HG03575 (cell line): ENCODE measurements around the gene SH3PXD2B.
"Not testable (repeated sequence)": the region's sequence is repeated elsewhere in the genome, so short reads cannot be mapped to it uniquely, and the experiment has no call there.

ENCODE experiments used
- ATAC-seq: cut with Tn5 transposase; IDR thresholded peaks from one replicate; pipeline ENCODE4 v1.9.1; 2021; ENCODE audit not compliant: unreplicated experiment, insufficient number of reproducible peaks, low FRiP score; ENCODE audit errors: extremely low read depth

SH3PXD2B gene

GRCh38 chr5:172486912-172487311 is 32.6 kb upstream of the SH3PXD2B start:
- no peak for ATAC-seq

- no peak for ATAC-seq
Measured at GRCh38 chr5:172486451-172486850, 32.1 kb upstream of the SH3PXD2B start.

GRCh38 chr5:172485511-172486202 is 31.3 kb upstream of the SH3PXD2B start:
- no peak for ATAC-seq

DNA sequence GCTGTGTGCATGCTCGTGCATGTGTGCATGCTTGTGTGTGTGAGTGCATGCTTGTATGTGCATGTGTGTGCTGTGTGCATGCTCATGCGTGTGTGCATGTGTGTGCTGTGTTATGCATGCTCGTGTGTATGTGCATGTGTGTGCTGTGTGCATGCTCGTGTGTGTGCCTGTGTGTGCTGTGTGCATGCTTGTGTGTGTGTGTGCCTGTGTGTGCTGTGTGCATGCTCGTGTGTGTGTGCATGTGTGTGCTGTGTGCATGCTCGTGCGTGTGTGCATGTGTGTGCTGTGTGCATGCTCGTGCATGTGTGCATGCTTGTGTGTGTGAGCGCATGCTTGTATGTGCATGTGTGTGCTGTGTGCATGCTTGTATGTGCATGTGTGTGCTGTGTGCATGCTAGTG is 30.3 kb upstream of the SH3PXD2B start:
- ATAC-seq = no peak

DNA sequence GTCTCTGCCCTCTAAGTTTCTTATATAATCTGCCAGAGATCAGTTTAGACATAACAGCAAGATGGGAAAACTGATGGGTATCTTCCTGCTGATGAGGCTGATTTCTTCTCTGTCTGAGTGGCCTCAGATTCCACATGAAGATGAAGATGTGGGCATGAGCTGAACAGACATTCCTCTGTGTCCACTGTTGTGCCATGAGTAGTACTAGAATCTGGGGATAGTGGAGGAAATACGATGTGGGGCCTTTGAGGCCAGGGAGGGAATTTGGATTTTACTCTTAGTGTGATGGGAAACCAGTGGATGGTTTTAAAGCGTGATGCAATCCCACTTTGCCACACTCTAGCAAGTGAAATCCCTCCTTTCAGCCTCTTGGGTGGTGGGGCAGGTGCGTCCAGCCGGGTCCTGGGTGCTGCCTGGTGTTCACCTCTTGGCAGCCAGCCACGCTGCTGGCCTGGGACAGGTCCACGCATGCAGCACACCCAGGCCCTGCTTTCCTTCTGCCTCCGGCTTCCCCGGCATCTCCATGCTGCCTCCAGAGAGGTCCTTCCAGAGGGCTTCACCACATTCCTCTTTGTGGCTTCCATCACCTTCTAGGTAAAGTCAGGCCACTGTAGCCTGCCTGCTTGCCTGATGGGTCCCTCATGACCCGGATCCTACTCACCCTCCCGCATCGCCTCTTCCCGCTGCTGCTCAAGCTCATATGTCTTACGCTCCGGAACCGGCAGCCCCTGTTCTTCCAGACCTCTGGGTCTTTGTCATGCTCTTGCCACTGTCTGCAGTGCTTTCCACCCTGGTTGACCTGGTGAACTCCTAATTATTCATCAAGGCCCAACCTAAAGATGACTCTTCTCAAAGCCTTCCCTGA is 28.1 kb upstream of the SH3PXD2B start:
- ATAC-seq = no peak

- ATAC-seq = no peak
Measured at GRCh38 chr5:172481011-172481800, 26.9 kb upstream of the SH3PXD2B start.

DNA sequence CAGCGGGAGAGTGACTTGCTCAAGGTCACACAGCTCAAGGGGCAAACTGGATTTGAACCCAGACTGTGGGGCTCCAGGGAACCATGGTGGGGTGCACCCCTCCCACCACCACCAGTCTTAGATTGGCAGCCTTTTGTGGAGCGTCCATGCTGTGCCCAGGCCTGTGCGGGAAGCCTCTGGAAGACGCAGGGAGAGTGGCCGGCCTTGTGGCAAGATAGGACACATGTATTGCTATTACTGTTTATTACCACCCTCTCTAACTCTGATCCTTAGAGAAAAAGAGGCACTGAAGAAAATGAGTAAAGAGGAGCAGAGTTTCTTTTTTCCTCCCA is 25.4 kb upstream of the SH3PXD2B start:
- no peak for ATAC-seq

DNA sequence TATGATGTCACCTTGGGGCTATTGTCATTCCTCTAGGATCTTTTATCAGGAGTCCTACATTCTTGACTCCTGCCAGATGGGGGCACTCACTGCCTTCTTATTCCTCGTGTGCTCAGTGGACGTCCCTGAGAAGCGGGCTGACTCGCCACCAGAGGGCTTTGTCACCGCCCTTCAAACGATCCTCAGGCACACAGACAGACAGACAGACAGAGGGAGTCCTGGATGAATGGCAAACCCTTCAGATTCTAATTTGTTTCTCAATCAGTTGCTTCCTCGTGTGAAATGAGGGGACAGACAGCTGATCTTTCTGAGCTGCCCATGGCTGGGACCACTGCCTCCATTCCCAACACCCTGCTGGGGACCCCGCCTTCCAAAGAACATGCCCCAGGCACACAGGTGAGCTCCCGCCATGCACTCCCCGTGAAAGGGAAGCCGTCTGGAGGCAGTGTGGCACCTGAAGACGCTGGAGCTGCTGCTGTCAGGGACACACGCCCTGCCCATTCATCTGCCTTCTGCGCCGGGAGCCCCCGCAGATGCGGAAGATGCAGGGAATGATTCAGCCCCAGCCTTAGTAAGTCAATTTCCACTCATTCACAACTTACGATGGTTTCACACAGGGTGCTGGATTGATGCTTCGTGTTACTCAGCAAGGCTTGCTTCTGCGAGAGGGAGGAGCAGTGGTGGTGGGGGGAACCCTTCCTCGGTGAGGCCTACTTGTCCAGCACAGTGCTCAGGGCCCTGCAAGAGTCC is 24.9 kb upstream of the SH3PXD2B start:
- ATAC-seq = no peak

DNA sequence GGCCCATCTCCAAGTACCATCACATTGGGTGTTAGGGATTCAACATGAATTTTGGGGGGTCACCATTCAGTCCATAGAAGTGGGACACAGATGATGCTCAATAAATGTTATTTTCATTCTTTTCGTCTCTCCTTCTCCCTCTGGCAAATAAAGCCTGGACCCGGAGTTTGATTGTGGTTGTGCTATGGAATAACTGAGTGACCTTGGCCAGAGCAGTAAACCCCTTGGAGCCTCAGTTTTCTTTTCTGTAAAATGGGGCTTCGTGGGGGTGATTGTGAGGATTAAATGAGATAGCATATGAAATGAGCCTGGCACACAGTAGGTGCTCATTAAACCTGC is 24.3 kb upstream of the SH3PXD2B start:
- not testable (repeated sequence) for ATAC-seq

- no peak for ATAC-seq
Measured at GRCh38 chr5:172478256-172478655, 23.9 kb upstream of the SH3PXD2B start.

GRCh38 chr5:172477466-172477865 is 23.1 kb upstream of the SH3PXD2B start:
- ATAC-seq = no peak

DNA sequence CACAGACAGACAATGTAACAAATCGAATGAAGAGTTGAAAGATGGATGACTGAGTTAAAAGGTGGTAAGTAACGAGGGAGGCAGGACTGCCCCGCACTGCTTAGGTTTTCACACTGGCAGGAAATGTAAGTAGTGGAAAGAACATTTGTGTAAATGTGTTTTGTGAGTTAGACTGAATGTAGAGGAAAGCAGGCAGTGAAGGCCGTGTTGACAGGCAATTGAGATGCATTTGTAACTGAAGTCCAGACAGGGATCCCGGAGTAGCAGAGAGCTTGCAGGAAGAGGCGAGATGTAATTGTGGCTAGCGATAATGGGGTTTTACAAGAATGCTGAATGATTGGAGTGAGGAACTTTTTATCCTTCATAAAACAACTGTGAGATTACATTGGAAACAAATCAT is 20.0 kb upstream of the SH3PXD2B start:
- ATAC-seq = no peak

GRCh38 chr5:172473427-172473826 is 19.1 kb upstream of the SH3PXD2B start:
- ATAC-seq = no peak

GRCh38 chr5:172469697-172470096 is 15.4 kb upstream of the SH3PXD2B start:
- no peak for ATAC-seq

DNA sequence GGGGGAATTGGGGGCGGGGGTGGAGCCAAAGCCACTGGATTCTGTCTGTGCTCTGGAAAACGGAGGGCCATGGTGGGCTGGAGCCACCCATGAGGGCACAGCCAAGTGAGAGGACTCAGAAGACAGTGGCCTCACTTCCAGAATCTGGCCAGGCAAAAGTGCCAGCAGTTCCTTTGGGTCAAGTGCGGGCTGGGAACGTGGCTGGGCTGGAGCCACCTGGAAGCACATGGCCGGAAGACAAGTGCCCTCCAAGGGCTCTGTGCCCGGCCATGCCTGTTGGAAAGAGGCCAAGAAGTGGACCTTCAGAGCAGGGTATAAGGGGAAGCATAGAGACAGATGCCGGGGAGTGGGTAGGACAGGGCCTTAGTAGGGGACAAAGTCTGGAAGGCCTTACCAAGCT is 11.7 kb upstream of the SH3PXD2B start:
- no peak for ATAC-seq

DNA sequence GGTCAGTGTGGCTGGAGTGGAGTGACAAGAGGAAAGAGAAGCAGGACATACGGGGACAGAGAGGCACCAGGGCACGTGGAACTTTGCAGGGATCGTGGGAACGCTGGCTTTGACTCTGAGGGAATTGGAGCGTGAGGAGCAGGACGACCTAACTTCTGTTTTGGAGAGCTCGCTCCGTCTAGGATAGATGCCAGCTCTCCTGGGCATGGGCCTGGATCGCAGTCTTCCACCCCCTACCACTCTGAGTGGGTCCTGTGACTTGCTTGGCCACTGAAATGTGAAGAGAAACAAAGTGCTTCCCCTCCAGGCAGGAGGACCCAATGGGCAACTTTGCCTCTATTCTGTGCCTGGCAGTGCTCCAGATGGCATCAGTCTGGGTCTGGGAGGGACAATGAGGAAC is 8.7 kb upstream of the SH3PXD2B start:
- no peak for ATAC-seq

DNA sequence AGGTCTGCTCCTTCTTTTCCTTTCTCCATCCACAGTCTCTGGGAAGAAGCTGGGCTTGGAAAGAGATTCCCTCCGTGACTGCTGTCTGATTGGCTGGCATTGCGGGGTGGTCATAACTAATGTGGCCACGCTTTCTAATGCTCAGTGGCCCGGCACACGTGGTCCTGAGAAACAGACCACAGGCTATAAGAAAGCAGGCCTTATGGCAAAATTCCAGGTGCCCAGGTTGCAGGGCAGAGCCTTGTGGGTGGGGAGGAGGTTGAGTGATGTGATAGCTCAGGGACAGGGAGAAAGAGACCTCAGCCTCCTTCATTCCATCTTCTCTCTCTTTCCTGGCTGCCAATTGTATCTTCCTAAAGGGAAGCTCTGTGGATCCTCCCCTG is 5.4 kb upstream of the SH3PXD2B start:
- ATAC-seq = no peak

- ATAC-seq = no peak
Measured at GRCh38 chr5:172458976-172459782, 4.9 kb upstream of the SH3PXD2B start.
